SIG-M5 (cell line): ENCODE measurements around the gene MAP7.

Experiments used
- DNase-seq: peaks from one replicate; lab custom pipeline; 2025; lab: John Stamatoyannopoulos, UW

MAP7 gene

GRCh38 chr6:136529710-136530109, 20.5 kb downstream of the MAP7 start:
- no peak for DNase-seq

- DNase-seq, result no peak
Measured at GRCh38 chr6:136528477-136528876, 21.7 kb downstream of the MAP7 start.

GRCh38 chr6:136527831-136528230, 22.4 kb downstream of the MAP7 start:
- DNase-seq, result no peak

GRCh38 chr6:136526937-136527336, 23.3 kb downstream of the MAP7 start:
- DNase-seq, result no peak

GRCh38 chr6:136526196-136526930, 23.9 kb downstream of the MAP7 start:
- no peak for DNase-seq

- DNase-seq, result no peak
Measured at GRCh38 chr6:136525586-136526195, 24.5 kb downstream of the MAP7 start.

GRCh38 chr6:136524936-136525413, 25.2 kb downstream of the MAP7 start:
- no peak for DNase-seq

- no peak for DNase-seq
Measured at GRCh38 chr6:136524339-136524935, 25.8 kb downstream of the MAP7 start.

- DNase-seq, result no peak
Measured at GRCh38 chr6:136523196-136523595, 27.0 kb downstream of the MAP7 start.

GRCh38 chr6:136522636-136523035, 27.6 kb downstream of the MAP7 start:
- DNase-seq, result no peak

- DNase-seq, result no peak
Measured at GRCh38 chr6:136521911-136522310, 28.3 kb downstream of the MAP7 start.

- DNase-seq, result no peak
Measured at GRCh38 chr6:136521427-136521826, 28.8 kb downstream of the MAP7 start.

GRCh38 chr6:136520517-136520916, 29.7 kb downstream of the MAP7 start:
- DNase-seq, result no peak

- no peak for DNase-seq
Measured at GRCh38 chr6:136517582-136517981, 32.6 kb downstream of the MAP7 start.

GRCh38 chr6:136517002-136517401, 33.2 kb downstream of the MAP7 start:
- DNase-seq, result no peak

GRCh38 chr6:136514591-136514990, 35.6 kb downstream of the MAP7 start:
- no peak for DNase-seq

GRCh38 chr6:136511926-136512325, 38.3 kb downstream of the MAP7 start:
- no peak for DNase-seq

- no peak for DNase-seq
Measured at GRCh38 chr6:136511397-136511796, 38.8 kb downstream of the MAP7 start.

GRCh38 chr6:136510782-136511181, 39.4 kb downstream of the MAP7 start:
- no peak for DNase-seq

GRCh38 chr6:136510299-136510698, 39.9 kb downstream of the MAP7 start:
- no peak for DNase-seq

GRCh38 chr6:136508725-136509392, 41.4 kb downstream of the MAP7 start:
- DNase-seq, result no peak

GRCh38 chr6:136506124-136506799, 44.0 kb downstream of the MAP7 start:
- DNase-seq, result no peak
